ENCODE measurements around the gene EGR2.

The EGR2 gene

DNA sequence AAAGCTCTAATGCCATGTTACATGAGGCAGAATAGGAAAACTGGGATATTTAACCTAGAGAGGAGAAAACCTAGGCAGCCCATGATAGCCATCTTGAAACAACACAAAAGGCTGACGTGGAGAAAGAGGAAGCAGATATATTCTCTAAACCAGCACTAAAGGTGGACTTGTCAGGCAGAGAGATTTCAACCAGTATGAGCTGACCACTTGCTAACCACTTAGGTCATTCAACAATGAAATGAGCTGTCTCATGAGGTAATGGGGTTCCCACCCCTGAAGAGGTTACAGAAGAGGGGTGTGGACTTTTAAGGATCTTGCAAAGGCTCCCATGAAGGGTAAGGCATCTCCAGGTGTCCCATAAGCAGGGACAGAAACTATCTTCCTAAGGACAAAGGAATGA, 26.8 kb upstream of the EGR2 start:
- Histone ChIP-seq H3K27ac (ENCODE audit: insufficient read depth in 1 of 2, low read depth in 1 of 2, low read length in 2 of 2, poor library complexity in 1 of 2, severe bottlenecking in 2 of 2) (no peak overlapping the region), H3K9me3 (ENCODE audit: control extremely low read depth in 1 of 5, control insufficient read depth in 4 of 5, insufficient read depth in 2 of 5, low read depth in 1 of 5, low read length in 4 of 5) (peaks cover 0 to 16% (median 4%) of the 10 kb centered on the region in 5 experiments), H3K36me3 (ENCODE audit: control insufficient read depth in 4 of 4, insufficient read depth in 4 of 4, low read length in 3 of 4) (no peaks in the 10 kb centered on the region), H3K27me3 (replicated peaks in 2 of 5; ENCODE audit: control insufficient read depth in 4 of 5, insufficient read depth in 5 of 5, low read length in 4 of 5) (peaks cover 0 to 1% (median 0%) of the 10 kb centered on the region in 5 experiments), H3K4me3 (ENCODE audit: control insufficient read depth in 1 of 7, extremely low read depth in 1 of 7, insufficient read depth in 4 of 7, low read depth in 2 of 7, low read length in 6 of 7) (no peak overlapping the region), H3K4me1 (ENCODE audit: control extremely low read depth in 1 of 4, control insufficient read depth in 4 of 4, insufficient read depth in 4 of 4, low read length in 3 of 4) (no peaks in the 10 kb centered on the region)
- CTCF ChIA-PET: interaction anchor here (0.9 to 1.9 kb wide), 2 partner anchors 13 to 223 kb away, joined by 3 to 4 read pairs; no protein-coding TSS in a partner anchor
- POLR2A ChIA-PET: no interaction called here
- no peak for DNase-seq
- no CpG with 5 or more reads among the region's 1 CpG for WGBS (ENCODE audit: insufficient coverage)

DNA sequence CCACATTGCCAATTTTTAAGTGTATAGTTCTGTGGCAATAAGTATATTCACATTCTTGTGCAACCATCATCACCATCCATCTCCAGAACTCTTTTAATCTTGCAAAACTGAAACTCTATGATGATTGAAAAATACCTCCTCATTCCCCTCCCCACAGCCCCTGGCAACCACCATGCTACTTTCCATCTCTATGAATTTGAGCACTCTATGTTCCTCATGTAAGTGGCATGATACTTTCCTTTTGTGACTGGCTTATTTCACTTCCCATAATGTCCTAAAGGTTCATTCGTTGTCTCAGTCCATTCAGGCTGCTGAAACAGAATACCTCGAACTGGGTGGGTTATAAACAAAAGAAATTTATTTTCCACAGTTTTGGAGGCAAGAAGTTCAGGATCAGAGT, 23.4 kb upstream of the EGR2 start:
- peaks cover 0 to 1% (median 0%) of the 10 kb centered on the region in 5 experiments for H3K27me3 ChIP-seq (replicated peaks in 2 of 5; ENCODE audit: control insufficient read depth in 4 of 5, insufficient read depth in 5 of 5, low read length in 4 of 5)
- H3K4me3 ChIP-seq (ENCODE audit: control insufficient read depth in 1 of 7, extremely low read depth in 1 of 7, insufficient read depth in 4 of 7, low read depth in 2 of 7, low read length in 6 of 7): no peak overlapping the region
- ChIA-PET POLR2A (no interaction called here), CTCF (interaction anchor here (1.1 kb wide), 1 partner anchor 10 kb away, joined by 3 read pairs; no protein-coding TSS in a partner anchor)
- no peak overlapping the region for H3K27ac ChIP-seq (ENCODE audit: insufficient read depth in 1 of 2, low read depth in 1 of 2, low read length in 2 of 2, poor library complexity in 1 of 2, severe bottlenecking in 2 of 2)
- no peaks in the 10 kb centered on the region for H3K36me3 ChIP-seq (ENCODE audit: control insufficient read depth in 4 of 4, insufficient read depth in 4 of 4, low read length in 3 of 4)
- H3K9me3 ChIP-seq (ENCODE audit: control extremely low read depth in 1 of 5, control insufficient read depth in 4 of 5, insufficient read depth in 2 of 5, low read depth in 1 of 5, low read length in 4 of 5): no peaks in the 10 kb centered on the region
- WGBS (ENCODE audit: insufficient coverage): no CpG with 5 or more reads among the region's 2 CpGs
- no peaks in the 10 kb centered on the region for H3K4me1 ChIP-seq (ENCODE audit: control extremely low read depth in 1 of 4, control insufficient read depth in 4 of 4, insufficient read depth in 4 of 4, low read length in 3 of 4)
- no peak for DNase-seq

- H3K36me3 ChIP-seq (ENCODE audit: control insufficient read depth in 4 of 4, insufficient read depth in 4 of 4, low read length in 3 of 4): no peaks in the 10 kb centered on the region
- DNase-seq: no peak
- WGBS (ENCODE audit: insufficient coverage): 83% methylated on average over 1 of the region's 2 CpGs
- H3K4me1 ChIP-seq (ENCODE audit: control extremely low read depth in 1 of 4, control insufficient read depth in 4 of 4, insufficient read depth in 4 of 4, low read length in 3 of 4): peaks cover 0 to under 1% (median 0%) of the 10 kb centered on the region in 4 experiments
- no peak overlapping the region for H3K4me3 ChIP-seq (ENCODE audit: control insufficient read depth in 1 of 7, extremely low read depth in 1 of 7, insufficient read depth in 4 of 7, low read depth in 2 of 7, low read length in 6 of 7)
- no peaks in the 10 kb centered on the region for H3K27me3 ChIP-seq (replicated peaks in 2 of 5; ENCODE audit: control insufficient read depth in 4 of 5, insufficient read depth in 5 of 5, low read length in 4 of 5)
- ChIA-PET CTCF (interaction anchor here (1.6 kb wide), 1 partner anchor 13 kb away, joined by 11 read pairs; no protein-coding TSS in a partner anchor), POLR2A (no interaction called here)
- no peaks in the 10 kb centered on the region for H3K9me3 ChIP-seq (ENCODE audit: control extremely low read depth in 1 of 5, control insufficient read depth in 4 of 5, insufficient read depth in 2 of 5, low read depth in 1 of 5, low read length in 4 of 5)
- H3K27ac ChIP-seq (ENCODE audit: insufficient read depth in 1 of 2, low read depth in 1 of 2, low read length in 2 of 2, poor library complexity in 1 of 2, severe bottlenecking in 2 of 2): no peak overlapping the region
Observed at GRCh38 chr10:62831346-62831745, 15.2 kb upstream of the EGR2 start.

- Histone ChIP-seq H3K27me3 (replicated peaks in 2 of 5; ENCODE audit: control insufficient read depth in 4 of 5, insufficient read depth in 5 of 5, low read length in 4 of 5) (no peaks in the 10 kb centered on the region), H3K27ac (ENCODE audit: insufficient read depth in 1 of 2, low read depth in 1 of 2, low read length in 2 of 2, poor library complexity in 1 of 2, severe bottlenecking in 2 of 2) (no peak overlapping the region), H3K4me1 (ENCODE audit: control extremely low read depth in 1 of 4, control insufficient read depth in 4 of 4, insufficient read depth in 4 of 4, low read length in 3 of 4) (peaks cover 0 to 5% (median 0%) of the 10 kb centered on the region in 4 experiments), H3K9me3 (ENCODE audit: control extremely low read depth in 1 of 5, control insufficient read depth in 4 of 5, insufficient read depth in 2 of 5, low read depth in 1 of 5, low read length in 4 of 5) (no peaks in the 10 kb centered on the region), H3K36me3 (ENCODE audit: control insufficient read depth in 4 of 4, insufficient read depth in 4 of 4, low read length in 3 of 4) (no peaks in the 10 kb centered on the region), H3K4me3 (ENCODE audit: control insufficient read depth in 1 of 7, extremely low read depth in 1 of 7, insufficient read depth in 4 of 7, low read depth in 2 of 7, low read length in 6 of 7) (no peak overlapping the region)
- peak in 1 of 3 donors; percentile 15 for DNase-seq
- WGBS (ENCODE audit: insufficient coverage): 86% methylated on average over 1 of the region's 4 CpGs
- ChIA-PET POLR2A (no interaction called here), CTCF (interaction anchor here (0.9 to 1.6 kb wide), 2 partner anchors 12 to 13 kb away, joined by 3 to 11 read pairs; no protein-coding TSS in a partner anchor)
Observed at GRCh38 chr10:62830679-62831078, 14.5 kb upstream of the EGR2 start.

DNA sequence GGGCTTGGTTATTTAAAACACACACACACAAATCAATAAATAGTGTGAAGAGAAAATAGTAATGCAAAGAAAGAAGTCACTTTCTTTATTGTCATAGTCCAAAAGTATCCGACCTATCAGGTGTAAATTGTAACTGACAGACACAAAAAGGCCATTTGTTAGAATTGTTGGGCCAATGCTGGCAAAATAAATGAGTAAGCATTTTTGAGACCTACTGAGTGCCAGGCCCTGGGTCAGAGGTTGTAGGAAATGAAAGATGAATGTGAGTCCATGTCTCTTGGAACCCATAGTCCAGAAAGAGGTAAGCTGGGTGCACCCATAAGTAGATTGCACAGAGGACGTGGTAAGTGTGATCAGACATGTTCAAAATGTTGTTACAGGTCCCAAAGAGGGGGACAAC, 13.5 kb upstream of the EGR2 start:
- Histone ChIP-seq H3K27me3 (replicated peaks in 2 of 5; ENCODE audit: control insufficient read depth in 4 of 5, insufficient read depth in 5 of 5, low read length in 4 of 5) (no peaks in the 10 kb centered on the region), H3K9me3 (ENCODE audit: control extremely low read depth in 1 of 5, control insufficient read depth in 4 of 5, insufficient read depth in 2 of 5, low read depth in 1 of 5, low read length in 4 of 5) (no peaks in the 10 kb centered on the region), H3K4me3 (ENCODE audit: control insufficient read depth in 1 of 7, extremely low read depth in 1 of 7, insufficient read depth in 4 of 7, low read depth in 2 of 7, low read length in 6 of 7) (no peak overlapping the region), H3K27ac (ENCODE audit: insufficient read depth in 1 of 2, low read depth in 1 of 2, low read length in 2 of 2, poor library complexity in 1 of 2, severe bottlenecking in 2 of 2) (no peak overlapping the region), H3K36me3 (ENCODE audit: control insufficient read depth in 4 of 4, insufficient read depth in 4 of 4, low read length in 3 of 4) (no peaks in the 10 kb centered on the region), H3K4me1 (ENCODE audit: control extremely low read depth in 1 of 4, control insufficient read depth in 4 of 4, insufficient read depth in 4 of 4, low read length in 3 of 4) (peaks cover 0 to 5% (median 0%) of the 10 kb centered on the region in 4 experiments)
- WGBS (ENCODE audit: insufficient coverage): 100% methylated on average over 2 of the region's 2 CpGs
- CTCF ChIA-PET: interaction anchor here (0.9 kb wide), 1 partner anchor 14 kb away, joined by 3 read pairs; no protein-coding TSS in a partner anchor
- no peak for DNase-seq
- POLR2A ChIA-PET: no interaction called here

GRCh38 chr10:62826273-62826672, 10.1 kb upstream of the EGR2 start:
- Histone ChIP-seq H3K27me3 (replicated peaks in 2 of 5; ENCODE audit: control insufficient read depth in 4 of 5, insufficient read depth in 5 of 5, low read length in 4 of 5) (peaks cover 0 to 3% (median under 1%) of the 10 kb centered on the region in 5 experiments), H3K9me3 (ENCODE audit: control extremely low read depth in 1 of 5, control insufficient read depth in 4 of 5, insufficient read depth in 2 of 5, low read depth in 1 of 5, low read length in 4 of 5) (no peaks in the 10 kb centered on the region), H3K36me3 (ENCODE audit: control insufficient read depth in 4 of 4, insufficient read depth in 4 of 4, low read length in 3 of 4) (no peaks in the 10 kb centered on the region), H3K4me1 (ENCODE audit: control extremely low read depth in 1 of 4, control insufficient read depth in 4 of 4, insufficient read depth in 4 of 4, low read length in 3 of 4) (peaks cover 0 to 5% (median 0%) of the 10 kb centered on the region in 4 experiments), H3K4me3 (ENCODE audit: control insufficient read depth in 1 of 7, extremely low read depth in 1 of 7, insufficient read depth in 4 of 7, low read depth in 2 of 7, low read length in 6 of 7) (no peak overlapping the region), H3K27ac (ENCODE audit: insufficient read depth in 1 of 2, low read depth in 1 of 2, low read length in 2 of 2, poor library complexity in 1 of 2, severe bottlenecking in 2 of 2) (no peak overlapping the region)
- 80% methylated on average over 1 of the region's 1 CpG for WGBS (ENCODE audit: insufficient coverage)
- ChIA-PET POLR2A (no interaction called here), CTCF (no interaction called here)
- peak in 1 of 3 donors; percentile 18 for DNase-seq

DNA sequence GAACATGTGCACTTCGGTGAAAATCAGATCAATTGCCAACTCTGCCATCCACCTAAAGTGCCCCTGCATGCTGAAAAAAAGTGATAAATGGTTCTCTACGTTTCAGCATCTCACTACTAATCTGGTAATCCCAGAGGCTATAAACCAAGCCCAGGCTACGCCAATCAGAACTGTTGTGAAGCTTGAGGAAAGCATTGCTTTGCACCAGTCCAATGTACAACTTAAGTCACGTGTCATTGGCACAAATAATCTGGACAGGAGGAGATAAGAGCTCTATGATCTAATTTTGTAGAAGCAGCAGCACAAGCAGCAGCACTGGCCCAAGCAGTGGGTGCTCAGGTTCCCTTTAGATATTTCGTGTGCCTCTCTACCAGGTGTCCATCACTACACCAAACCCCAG, 4.4 kb upstream of the EGR2 start:
- no peaks in the 10 kb centered on the region for H3K36me3 ChIP-seq (ENCODE audit: control insufficient read depth in 4 of 4, insufficient read depth in 4 of 4, low read length in 3 of 4)
- peaks cover 0 to 30% (median 29%) of the 10 kb centered on the region in 4 experiments for H3K4me1 ChIP-seq (ENCODE audit: control extremely low read depth in 1 of 4, control insufficient read depth in 4 of 4, insufficient read depth in 4 of 4, low read length in 3 of 4)
- WGBS (ENCODE audit: insufficient coverage): 78% methylated on average over 4 of the region's 5 CpGs
- no peak overlapping the region for H3K27ac ChIP-seq (ENCODE audit: insufficient read depth in 1 of 2, low read depth in 1 of 2, low read length in 2 of 2, poor library complexity in 1 of 2, severe bottlenecking in 2 of 2)
- ChIA-PET POLR2A (no interaction called here), CTCF (interaction anchor here (6.6 kb wide), 1 partner anchor 210 kb away, joined by 68 read pairs; no protein-coding TSS in a partner anchor)
- no peak overlapping the region for H3K4me3 ChIP-seq (ENCODE audit: control insufficient read depth in 1 of 7, extremely low read depth in 1 of 7, insufficient read depth in 4 of 7, low read depth in 2 of 7, low read length in 6 of 7)
- no peaks in the 10 kb centered on the region for H3K9me3 ChIP-seq (ENCODE audit: control extremely low read depth in 1 of 5, control insufficient read depth in 4 of 5, insufficient read depth in 2 of 5, low read depth in 1 of 5, low read length in 4 of 5)
- DNase-seq: no peak
- peaks cover 3 to 40% (median 18%) of the 10 kb centered on the region in 5 experiments for H3K27me3 ChIP-seq (replicated peaks in 2 of 5; ENCODE audit: control insufficient read depth in 4 of 5, insufficient read depth in 5 of 5, low read length in 4 of 5)
